BE2C (cell line): ENCODE data around the gene PROSER1.

Experiments used
- DNase-seq: peaks from one replicate; pipeline ENCODE4 v3.0.0-alpha.2; 2020
- H3K27me3 ChIP-seq: fragments of 250-450 bp; sonication (Bioruptor Pico); 2 replicates; pipeline ENCODE4 v1.5.1; 2020; ENCODE audit warnings: mild to moderate bottlenecking
- H3K36me3 ChIP-seq: fragments of 250-450 bp; sonication (Bioruptor Pico); 2 replicates; pipeline ENCODE4 v1.5.1; 2020; ENCODE audit warnings: mild to moderate bottlenecking
- H3K4me1 ChIP-seq: fragments of 250-450 bp; sonication (Bioruptor Pico); 2 replicates; pipeline ENCODE4 v1.5.1; 2020
- H3K4me3 ChIP-seq: 2 replicates; pipeline ENCODE4 v1.5.1; 2011; ENCODE audit warnings: low read depth, low read length
- H3K9me3 ChIP-seq: fragments of 250-450 bp; sonication (Bioruptor Pico); 2 replicates; pipeline ENCODE4 v1.5.1; 2020
- TF ChIP-seq, protein P1 (sequence below): IDR thresholded peaks from 2 replicates; pipeline ENCODE4 v1.5.1; 2012; ENCODE audit warnings: mild to moderate bottlenecking, low read depth, low read length

PROSER1 gene

DNA sequence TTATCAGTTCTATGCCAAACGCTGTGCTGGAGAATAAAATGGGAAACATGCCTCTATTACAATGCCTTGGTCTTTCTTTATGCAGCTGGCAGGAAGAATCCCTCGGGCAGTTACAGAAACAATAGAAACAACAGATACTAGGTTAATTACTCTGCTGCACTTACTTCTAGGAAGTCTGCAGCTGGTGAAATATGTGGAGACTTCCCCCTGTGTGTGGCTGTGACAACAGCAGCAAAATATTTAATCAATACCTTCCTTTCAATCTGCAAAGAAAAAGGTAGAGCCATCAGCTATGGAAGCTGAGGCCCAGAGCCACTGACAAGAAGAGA, 57.2 kb downstream of the PROSER1 start:
- no peaks in the 10 kb centered on the region for H3K27me3 ChIP-seq
- no peak for DNase-seq
- TF ChIP-seq, protein P1, sequence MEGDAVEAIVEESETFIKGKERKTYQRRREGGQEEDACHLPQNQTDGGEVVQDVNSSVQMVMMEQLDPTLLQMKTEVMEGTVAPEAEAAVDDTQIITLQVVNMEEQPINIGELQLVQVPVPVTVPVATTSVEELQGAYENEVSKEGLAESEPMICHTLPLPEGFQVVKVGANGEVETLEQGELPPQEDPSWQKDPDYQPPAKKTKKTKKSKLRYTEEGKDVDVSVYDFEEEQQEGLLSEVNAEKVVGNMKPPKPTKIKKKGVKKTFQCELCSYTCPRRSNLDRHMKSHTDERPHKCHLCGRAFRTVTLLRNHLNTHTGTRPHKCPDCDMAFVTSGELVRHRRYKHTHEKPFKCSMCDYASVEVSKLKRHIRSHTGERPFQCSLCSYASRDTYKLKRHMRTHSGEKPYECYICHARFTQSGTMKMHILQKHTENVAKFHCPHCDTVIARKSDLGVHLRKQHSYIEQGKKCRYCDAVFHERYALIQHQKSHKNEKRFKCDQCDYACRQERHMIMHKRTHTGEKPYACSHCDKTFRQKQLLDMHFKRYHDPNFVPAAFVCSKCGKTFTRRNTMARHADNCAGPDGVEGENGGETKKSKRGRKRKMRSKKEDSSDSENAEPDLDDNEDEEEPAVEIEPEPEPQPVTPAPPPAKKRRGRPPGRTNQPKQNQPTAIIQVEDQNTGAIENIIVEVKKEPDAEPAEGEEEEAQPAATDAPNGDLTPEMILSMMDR: no peak
- no peaks in the 10 kb centered on the region for H3K36me3 ChIP-seq
- peaks cover 12% of the 10 kb centered on the region; the same call in 1 of the 2 replicates for H3K4me1 ChIP-seq
- no peaks in the 10 kb centered on the region for H3K9me3 ChIP-seq
- 0 out of 2 replicates have a peak overlapping the region, but pooled peaks have one; percentile 3 for H3K4me3 ChIP-seq

DNA sequence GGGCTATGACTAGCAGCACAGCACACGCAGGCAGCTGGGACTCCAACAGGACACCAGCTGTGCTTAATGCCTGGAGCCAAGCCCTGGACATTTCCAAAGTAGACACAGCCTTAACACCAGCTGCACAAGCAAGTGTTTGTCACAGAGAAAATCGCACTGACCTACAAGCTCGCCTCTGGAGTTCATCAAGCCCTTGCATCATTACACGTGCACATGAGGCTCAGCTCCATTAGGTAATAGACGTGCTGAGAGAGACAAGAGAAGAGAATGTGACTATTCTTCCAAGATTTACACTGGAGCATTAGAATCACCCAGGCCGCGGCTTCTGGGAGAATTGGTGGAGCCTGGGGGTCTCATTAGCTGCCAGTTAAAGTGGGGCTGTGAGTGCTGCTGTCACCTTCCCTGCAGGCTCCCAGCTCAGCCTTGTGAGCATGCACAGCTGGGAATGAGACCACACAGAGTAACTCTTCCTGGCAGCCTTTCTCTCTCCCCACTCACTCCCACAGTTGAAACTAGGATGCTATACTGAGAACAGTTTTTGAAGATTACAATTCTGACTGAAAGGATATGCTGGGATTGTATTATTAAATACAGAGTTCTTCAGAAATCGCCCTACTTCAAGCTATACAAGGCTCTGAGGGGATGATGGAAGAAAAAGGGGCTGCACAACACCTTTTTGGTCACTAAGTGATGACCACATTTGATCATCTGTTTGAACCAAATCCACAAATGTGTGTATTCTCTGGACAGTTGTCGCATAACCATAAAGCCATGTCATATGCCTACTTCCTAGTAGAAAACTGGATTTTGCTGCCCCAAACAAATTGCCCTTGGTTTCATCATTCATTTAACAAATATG, 57.8 kb downstream of the PROSER1 start:
- Histone ChIP-seq H3K4me1 (peaks cover 12% of the 10 kb centered on the region; the same call in 1 of the 2 replicates), H3K4me3 (peak overlapping the region; percentile 11), H3K9me3 (no peaks in the 10 kb centered on the region), H3K36me3 (no peaks in the 10 kb centered on the region), H3K27me3 (no peaks in the 10 kb centered on the region)
- TF ChIP-seq, protein P1: no peak
- DNase-seq: peak; percentile 47

- Histone ChIP-seq H3K4me3 (no peak overlapping the region), H3K4me1 (no peaks in the 10 kb centered on the region), H3K36me3 (no peaks in the 10 kb centered on the region), H3K9me3 (no peaks in the 10 kb centered on the region), H3K27me3 (peaks cover 3% of the 10 kb centered on the region; the same call in 1 of the 2 replicates)
- TF ChIP-seq, protein P1: peak; percentile 39
- no peak for DNase-seq
Observed at GRCh38 chr13:38970380-38971051, 67.4 kb downstream of the PROSER1 start.

- H3K4me1 ChIP-seq: no peaks in the 10 kb centered on the region
- H3K36me3 ChIP-seq: no peaks in the 10 kb centered on the region
- peaks cover 8% of the 10 kb centered on the region; the same call in 1 of the 2 replicates for H3K27me3 ChIP-seq
- TF ChIP-seq, protein P1: no peak
- no peak overlapping the region for H3K4me3 ChIP-seq
- H3K9me3 ChIP-seq: no peaks in the 10 kb centered on the region
- no peak for DNase-seq
Observed at GRCh38 chr13:38969187-38969586, 68.7 kb downstream of the PROSER1 start.

DNA sequence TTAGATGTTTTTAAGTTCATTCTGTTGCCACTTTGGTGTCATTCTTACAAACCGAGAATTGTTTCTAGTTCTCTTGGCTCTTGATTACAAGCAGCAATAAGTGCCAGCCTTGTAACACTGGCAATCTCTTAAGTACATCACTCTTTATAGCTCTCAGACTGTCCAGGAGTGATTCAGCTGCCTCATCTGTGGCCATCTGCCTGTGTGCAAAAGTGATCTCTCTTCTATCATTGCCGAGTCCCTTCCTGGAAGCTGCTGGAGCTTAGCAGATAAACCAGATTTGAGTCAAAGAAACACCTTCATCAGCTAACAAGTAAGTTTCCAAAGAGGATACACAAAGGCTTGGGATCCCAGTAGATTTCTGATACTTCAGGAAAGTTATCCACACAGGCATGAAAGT, 70.4 kb downstream of the PROSER1 start:
- peaks cover 8% of the 10 kb centered on the region; the same call in 1 of the 2 replicates for H3K27me3 ChIP-seq
- no peaks in the 10 kb centered on the region for H3K9me3 ChIP-seq
- H3K4me1 ChIP-seq: no peaks in the 10 kb centered on the region
- TF ChIP-seq, protein P1: no peak
- no peak for DNase-seq
- H3K36me3 ChIP-seq: no peaks in the 10 kb centered on the region
- no peak overlapping the region for H3K4me3 ChIP-seq

- H3K4me3 ChIP-seq: no peak overlapping the region
- DNase-seq: no peak
- TF ChIP-seq, protein P1: no peak
- H3K9me3 ChIP-seq: no peaks in the 10 kb centered on the region
- peaks cover 8% of the 10 kb centered on the region; the same call in 1 of the 2 replicates for H3K27me3 ChIP-seq
- no peaks in the 10 kb centered on the region for H3K36me3 ChIP-seq
- H3K4me1 ChIP-seq: no peaks in the 10 kb centered on the region
Observed at GRCh38 chr13:38965281-38965680, 72.6 kb downstream of the PROSER1 start.
